GM19452 (cell line): ENCODE results near the gene PLXNC1.

ENCODE experiments used
- ATAC-seq: cut with Tn5 transposase; IDR thresholded peaks from one replicate; pipeline ENCODE4 v1.9.1; 2021; ENCODE audit not compliant: unreplicated experiment

PLXNC1 gene

DNA sequence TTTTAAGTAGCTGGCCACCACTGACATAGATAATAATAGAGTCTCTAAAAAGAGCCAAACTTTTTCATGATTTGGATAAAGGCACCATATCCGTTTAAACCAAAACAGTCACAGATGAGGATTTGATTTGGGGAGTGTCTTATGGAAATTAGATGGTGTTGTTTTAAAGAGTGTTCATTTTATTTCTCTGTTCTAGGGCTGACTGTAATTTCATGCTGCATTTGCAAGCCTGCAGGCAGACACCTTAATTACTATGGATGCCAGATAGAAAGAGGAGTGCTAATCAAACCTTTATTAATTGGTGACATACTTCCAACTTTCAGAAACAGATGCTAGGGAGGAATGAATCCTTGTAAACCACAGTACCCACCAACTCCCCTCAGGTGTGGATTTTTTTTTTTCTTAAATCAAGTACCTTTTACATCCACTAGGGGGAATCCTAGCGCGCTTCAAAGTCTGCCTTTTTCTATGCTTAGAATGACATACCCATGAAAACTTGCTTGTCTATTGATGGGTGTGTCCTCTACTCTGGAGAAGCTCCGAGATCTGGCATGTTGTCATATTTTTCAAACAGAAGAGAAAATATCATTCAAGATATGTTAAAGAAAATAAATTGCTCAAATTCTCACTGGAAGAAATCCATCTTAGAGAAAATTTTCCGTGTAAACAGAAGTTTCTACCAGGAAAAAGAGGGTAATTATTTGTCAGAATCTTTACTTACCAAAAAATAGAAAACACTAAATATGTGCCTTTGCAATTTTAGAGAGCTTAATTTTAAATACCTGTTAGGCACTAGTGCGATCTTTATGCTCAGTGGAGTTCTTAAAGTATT is 14.2 kb upstream of the PLXNC1 start:
- ATAC-seq, result no peak

DNA sequence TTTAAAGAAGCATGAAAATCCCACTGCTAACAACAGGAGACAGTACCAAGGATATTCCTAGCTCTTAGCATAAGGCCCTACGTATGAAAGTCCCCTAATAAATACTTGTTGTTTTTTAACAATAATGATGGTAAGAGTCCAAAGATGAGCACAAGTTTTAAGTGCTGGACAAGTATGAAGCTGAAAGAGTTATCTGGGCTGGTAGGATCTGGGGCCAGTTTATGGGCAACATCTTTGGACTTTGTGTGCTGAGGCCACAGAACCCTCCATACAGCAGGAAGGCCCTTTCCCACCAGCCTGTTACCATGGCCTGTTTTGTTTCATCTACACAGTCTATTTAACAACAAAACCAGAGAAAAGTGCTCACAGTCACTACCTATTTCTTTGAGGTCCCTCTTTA is 12.5 kb upstream of the PLXNC1 start:
- no peak for ATAC-seq

DNA sequence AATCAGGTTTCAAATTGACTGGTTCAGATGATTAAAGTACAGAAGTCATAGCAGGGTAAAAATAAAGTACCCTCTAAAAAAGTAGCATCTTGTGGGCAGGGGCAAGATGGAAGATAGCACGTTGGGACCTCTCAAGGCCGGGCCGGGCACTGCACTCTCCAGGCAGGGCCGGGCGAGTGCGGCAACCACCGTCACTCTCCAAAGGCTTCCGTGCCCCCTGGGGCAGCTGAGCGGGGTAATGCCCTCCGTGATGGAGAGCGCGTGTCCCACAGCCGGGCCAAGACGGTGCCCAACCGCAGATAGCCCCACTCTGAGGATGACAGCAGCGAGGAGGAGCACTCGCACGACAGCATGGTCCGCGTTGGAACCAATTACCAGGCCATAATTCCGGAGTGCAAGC is 8.6 kb upstream of the PLXNC1 start:
- no peak for ATAC-seq

DNA sequence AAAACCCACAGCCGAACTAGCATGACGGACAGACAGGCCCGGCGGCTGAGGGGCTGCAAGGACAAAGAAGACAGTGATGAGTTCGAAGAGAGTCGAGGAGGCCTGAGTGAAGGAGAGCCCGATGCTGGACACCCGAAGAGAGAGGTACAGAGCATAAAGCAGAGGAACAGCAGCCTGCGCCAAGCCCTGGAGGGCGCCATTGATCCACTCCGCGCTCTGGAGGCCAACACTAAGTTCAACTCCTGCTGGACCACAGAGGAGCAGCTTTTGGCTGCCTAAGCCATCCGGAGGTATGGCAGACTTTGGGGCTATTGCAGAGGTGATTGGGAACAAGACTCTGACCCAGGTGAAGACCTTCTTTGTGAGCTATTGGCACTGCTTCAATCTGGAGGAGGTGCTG is 7.8 kb upstream of the PLXNC1 start:
- ATAC-seq, result no peak

DNA sequence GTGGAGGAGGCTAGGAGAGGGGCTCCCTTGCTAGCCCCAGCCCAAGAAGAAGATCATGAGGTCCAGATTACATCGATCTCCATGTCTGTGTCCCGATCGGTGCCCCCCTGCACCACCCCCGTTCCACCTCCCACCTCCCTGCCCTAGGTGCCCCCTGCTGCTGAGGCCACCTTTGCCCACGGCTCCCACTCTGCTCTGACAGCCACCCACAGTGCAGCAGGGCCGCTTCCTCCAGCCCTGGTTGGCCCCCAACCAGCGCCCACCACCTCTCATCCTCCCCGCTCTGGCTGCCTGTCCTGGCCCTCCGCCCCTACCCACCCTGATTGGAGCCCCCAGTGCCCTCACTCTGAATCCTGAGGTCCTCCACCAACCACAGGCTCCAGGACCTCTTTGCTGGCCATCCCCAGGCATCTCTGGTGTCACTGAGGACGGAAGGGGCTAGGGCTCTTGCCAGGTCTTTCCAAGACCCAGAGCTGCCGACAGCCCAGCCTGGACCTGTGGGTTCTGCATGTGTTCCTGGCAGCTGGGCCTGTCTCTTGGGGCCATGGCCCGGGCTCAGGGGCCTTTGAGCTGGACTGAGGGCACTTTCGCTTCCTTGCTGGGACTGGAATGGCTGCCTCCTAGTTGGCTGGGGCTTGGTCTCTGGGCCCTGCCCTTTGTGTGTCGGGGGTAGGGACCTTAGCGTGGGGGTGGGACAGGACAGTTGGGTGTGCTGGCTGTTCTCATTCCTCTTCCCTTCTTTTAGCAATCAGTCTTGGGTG is 7.2 kb upstream of the PLXNC1 start:
- no peak for ATAC-seq

DNA sequence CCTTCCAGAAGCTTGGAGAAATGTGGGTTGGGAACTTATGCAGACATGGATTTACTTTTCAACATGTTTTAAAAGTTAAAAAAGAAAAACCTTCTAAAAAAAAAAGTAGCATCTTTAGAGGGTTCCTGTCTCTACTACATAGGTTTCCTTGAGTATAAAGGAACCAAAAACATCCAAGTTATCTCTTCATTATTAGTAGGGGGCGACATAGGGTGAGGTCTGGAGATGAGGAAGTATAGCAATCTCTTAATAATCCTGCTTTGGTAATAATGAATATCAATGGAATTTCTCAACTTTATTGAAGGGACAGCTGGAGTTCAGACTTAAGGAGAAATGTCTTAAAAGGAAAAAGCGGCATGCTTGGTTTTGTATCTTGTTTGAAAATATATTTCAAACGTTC is 6.5 kb upstream of the PLXNC1 start:
- ATAC-seq, result no peak

DNA sequence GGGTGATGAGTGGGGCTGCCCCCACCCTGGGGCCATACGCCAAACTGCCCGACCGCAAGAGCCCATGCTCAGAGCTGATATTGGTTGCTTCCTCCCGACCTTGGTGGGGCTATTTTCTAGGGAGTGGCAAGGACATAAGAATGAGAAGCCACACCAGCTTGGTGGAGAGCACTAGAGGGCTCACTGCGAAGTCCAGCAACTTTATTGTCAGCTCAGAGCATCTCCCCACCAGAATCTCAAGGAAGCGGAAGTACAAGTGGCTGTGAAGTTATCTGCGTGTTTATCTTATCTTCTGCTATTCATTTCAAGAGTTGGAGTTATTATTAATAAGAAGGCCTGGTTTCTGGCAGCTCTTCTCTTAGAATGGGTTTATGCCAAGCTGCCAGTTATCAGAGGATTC is 4.9 kb upstream of the PLXNC1 start:
- ATAC-seq, result no peak

DNA sequence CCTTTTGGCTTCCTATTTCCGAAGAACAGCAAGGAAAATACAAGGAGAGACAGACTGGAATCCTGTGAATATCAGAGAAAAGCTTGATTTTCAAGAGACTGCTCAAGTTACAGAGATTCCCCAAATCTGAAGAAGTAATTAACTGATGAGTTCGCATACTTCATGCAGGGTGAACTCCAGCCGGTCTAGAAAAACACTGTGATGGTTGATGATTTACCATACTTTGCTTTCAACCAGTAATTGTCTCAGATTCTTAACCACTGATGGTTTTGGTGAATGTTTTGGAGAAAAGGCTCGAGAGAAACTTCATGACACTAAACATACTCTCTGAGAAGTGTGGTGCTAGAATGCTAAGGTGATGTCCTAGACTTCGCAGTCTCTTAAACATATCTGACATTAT is 4.4 kb upstream of the PLXNC1 start:
- ATAC-seq, result no peak

DNA sequence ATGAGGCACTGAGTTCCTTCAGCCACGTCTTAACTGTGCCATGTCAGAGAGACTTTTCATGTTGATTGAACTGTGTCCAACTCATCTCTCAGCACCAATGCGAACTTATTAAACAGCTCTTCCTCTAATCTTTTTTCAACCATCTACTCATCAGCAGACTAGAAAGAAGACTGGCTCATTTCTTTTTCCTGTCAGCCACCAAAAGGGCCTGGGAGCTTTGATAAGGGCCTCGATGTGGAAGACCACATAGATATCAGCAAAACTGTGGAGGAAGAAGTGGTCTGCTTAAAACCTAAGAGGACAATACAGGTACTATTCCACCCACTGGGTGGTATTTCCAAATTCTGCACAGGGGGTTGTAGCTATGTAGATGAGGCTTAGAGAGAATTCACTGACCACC is 3.6 kb upstream of the PLXNC1 start:
- ATAC-seq, result no peak

DNA sequence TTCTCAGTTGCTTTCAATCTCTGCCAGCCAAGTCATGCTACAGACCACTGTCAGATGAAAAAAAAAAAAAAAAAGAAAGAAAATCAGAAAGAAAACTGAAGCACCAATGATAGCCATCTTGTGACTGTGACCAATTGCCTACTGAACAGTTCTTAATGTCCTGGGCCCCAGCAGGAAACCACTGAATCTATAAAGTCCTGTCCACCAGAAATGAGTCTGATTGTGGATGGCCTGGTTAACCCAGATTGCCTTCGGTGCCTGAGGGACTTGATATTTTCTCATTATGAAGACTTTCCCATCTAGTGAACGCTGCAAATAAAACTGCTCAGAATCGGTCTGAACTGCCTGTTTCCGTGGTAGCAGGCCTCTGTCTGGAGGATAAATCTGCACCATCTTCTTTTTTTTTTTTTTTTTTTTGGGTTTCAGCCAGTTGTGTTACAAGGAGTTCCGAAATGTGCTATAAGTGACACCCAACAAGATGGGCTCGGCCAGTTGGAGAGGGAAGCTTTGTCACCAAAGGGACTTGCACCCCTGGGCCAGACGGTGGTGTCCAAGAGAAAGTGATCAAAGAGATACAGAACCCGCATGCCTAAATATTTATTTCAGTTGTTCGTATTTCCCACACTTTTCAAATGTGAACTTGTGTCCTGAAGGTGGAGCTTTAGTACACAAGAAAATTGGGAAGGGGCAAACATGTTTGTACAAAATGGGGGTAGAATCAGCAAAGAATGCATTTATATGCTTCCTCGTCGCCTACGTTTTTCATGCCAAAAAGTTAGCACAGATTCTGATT is 3.0 kb upstream of the PLXNC1 start:
- ATAC-seq, result no peak

DNA sequence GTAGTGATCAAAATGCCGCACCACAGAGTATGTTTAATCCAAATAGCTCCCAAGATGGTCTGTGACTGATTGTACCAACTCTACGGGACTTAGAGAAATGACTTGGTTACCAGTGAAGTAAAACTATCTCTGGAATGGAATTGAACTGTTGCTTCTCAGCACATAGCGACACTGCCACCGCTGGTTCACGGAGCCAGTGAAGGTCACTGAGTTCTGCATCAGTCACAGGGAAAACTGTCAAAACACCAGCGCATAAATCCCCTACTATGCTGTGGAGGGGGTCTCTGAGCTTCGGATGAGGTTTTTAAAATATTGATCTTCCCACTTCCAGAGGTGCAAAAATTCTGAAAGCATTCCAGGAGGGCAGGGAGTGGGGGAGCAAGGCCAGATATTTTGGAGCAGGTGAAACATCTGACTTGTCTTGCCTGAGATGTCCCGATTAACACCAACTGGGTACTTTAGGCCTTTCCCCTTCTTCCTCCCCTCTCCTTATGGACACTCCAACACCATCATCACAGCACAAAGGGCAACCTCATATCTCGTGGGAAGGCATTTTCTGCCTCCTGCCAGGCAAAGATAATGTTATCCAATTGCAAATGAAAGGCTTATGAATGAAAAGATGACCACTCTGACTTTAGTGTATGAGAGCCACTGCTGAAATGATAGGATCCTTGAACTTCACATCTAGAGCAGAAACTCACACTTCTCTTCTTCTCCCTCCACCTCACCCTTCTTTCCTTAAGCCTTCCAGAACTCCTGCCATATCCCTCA is 2.0 kb upstream of the PLXNC1 start:
- no peak for ATAC-seq

DNA sequence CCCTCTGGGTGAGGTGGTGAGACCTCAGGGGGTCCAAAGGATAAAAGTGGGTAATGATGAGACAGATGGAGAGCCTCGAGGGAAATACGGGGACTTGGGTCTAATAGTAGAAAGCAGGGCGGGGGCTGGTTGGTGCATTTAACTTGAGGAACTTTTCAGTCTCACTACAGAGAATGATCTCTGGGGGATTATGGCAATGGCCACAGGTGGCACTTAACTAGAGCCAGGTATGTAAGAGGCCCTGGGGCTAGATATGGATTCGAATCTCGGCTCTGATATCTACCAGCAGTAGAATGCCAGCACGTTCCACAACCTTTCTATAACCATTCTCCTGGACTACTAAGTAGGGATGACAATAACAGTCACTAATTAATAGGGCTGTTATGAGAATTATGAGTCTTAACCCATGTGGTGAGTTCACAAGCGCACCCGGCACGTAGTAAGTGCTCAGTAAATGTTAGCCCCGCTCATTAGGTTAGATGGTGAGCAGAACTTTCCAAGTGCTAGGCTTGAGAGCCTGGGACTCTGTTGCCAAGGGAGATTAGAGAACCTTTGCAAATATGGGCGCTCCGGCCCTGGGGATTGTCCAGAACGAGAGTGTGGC is 888 bp upstream of the PLXNC1 start:
- ATAC-seq, result no peak

DNA sequence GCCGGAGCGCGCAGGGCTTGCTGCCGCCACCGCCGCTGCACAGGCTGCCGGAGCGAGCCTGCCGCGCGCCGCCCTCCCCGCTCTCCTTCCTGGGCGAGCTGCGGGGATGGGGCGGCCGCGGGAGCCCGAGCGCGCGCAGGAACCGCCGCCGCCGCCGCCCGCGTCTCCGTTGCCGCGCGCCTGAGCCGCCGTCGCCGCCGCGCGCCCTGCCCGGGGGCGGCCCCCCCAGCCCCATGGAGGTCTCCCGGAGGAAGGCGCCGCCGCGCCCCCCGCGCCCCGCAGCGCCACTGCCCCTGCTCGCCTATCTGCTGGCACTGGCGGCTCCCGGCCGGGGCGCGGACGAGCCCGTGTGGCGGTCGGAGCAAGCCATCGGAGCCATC is 352 bp downstream of the PLXNC1 start:
- ATAC-seq, result no peak

DNA sequence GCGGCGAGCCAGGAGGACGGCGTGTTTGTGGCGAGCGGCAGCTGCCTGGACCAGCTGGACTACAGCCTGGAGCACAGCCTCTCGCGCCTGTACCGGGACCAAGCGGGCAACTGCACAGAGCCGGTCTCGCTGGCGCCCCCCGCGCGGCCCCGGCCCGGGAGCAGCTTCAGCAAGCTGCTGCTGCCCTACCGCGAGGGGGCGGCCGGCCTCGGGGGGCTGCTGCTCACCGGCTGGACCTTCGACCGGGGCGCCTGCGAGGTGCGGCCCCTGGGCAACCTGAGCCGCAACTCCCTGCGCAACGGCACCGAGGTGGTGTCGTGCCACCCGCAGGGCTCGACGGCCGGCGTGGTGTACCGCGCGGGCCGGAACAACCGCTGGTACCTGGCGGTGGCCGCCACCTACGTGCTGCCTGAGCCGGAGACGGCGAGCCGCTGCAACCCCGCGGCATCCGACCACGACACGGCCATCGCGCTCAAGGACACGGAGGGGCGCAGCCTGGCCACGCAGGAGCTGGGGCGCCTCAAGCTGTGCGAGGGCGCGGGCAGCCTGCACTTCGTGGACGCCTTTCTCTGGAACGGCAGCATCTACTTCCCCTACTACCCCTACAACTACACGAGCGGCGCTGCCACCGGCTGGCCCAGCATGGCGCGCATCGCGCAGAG is 873 bp downstream of the PLXNC1 start:
- peak; percentile 27 for ATAC-seq

DNA sequence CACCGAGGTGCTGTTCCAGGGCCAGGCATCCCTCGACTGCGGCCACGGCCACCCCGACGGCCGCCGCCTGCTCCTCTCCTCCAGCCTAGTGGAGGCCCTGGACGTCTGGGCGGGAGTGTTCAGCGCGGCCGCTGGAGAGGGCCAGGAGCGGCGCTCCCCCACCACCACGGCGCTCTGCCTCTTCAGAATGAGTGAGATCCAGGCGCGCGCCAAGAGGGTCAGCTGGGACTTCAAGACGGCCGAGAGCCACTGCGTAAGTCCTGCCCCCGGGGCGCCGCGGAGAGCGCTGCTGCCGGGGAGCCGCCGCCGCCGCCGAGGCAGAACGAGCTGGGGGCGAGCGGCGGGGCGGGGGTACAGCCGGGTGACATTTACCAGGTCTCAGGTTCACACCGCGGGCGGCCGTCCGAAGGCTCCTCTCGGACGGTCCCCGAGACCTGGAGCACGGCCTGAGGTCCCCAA is 1.4 kb downstream of the PLXNC1 start:
- ATAC-seq, result peak; percentile 3

DNA sequence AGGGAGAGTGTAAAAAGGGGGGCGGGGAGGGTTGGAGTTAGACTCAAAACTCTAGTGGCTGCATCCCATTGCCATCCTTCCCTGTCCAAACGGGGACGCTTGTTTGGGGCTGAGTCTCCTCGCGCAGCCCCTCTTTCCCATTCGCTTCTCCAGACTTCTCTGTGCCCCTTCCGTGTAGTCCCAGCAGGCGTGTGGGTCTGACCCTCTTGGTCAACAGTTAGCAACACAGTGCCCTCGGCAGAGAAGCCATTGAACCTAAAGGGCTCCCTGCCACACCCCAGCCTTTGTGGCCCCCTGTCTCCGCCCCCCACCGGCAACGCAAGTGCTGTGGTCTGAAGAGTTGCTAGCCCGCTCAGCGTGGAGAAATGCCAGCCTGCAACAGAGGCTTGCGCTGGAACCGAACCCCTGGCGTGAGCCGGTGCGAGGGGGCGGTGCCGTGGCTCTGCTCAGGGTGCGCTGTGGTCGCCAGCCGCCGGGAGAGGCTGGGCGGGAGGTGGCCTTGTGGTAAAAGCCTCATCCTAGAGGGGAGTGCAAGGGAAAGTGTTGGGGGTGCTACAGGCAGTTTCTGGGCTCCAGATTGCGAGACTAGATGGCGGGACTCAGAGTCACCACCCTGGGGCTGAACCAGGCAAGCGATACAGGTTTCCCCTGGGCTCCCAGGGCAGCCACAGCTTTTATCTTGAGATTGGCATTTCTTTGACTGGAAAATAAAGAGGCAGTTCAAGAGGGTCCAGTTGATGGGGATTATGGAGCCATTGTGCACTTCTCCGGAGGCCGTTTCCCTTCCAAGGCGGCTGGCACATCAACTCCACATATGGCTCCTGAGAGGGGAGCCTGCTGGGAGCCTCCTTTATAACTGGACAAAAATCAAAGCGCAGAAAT is 2.1 kb downstream of the PLXNC1 start:
- ATAC-seq, result no peak

DNA sequence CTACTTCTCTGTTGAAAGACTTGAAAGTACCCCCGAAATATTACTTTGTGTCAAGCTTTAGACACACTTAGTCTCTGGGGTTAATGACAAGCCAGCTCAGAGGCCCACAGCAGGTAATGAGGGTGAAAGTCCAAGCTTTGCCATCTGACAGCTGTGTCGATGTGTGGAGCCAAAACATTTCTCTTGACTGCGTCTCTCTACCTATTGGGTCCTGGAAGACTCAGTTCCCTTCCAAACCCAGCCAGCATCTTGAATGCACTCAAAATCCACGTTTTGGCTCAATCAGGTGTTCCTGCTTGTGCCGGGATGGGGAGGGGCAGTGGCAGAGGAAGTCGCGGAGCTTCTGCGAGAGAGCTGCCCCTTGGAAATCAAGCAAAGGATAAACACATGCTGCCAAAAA is 3.2 kb downstream of the PLXNC1 start:
- ATAC-seq, result no peak

DNA sequence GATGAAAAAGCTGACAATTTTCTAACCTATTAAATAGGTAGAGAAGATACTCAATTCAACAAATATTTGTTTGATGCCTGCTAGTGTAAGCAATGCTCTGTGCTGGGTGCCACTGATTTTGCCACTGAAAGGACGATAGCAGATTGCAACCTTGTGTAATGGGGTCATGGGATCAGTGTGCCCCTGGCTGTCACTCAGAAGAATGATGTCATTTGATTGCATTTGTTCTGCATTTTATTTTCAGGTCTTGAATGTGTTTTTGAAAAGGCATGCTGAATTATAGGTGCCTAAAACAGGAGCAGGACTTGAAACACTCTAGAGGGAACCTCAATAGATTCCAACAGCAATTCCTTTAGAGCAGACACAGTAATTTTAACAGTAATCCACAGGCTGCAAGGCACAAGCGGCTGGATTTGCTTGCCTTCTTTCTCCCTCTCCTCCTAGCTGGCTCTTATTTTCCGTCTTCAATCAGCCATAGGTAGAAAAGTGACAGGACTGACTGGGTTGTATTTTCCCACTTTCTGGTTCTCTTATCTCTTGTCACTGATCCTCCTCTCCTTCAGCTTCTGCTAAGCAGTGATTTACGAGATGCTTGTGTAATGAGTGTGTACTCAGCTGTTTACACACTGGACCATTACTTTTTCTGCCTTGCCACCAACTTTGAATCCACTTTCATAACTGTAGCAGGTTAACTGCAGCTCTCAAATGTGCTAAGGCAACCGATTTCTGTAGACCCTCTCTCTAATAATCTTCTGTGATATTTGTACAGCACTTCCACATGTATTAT is 4.1 kb downstream of the PLXNC1 start:
- no peak for ATAC-seq
